Cardiac septum (tissue), 1 donor: ENCODE measurements around the gene ACTN1. TPM values are rescaled to one million over a fixed set of nuclear protein-coding genes. Genes with fewer than 3 reads are reported as not detected.
"Not testable (repeated sequence)": the region's sequence is repeated elsewhere in the genome, so short reads cannot be mapped to it uniquely, and the experiment has no call there.

Experiments
- DNase-seq: peaks from one replicate; pipeline ENCODE4 v3.0.0-alpha.2; 2020; ENCODE audit warnings: low spot score
- intact Hi-C: fragments of 100-400 bp; cut with DNase I; formaldehyde crosslinking; loops from one replicate; pipeline ENCODE4 v1.14.0; 2022
- total RNA-seq: library from RNA; stranded (reverse); fragmentation: NEBNext Ultra II Directional; extraction: Animal tissue kit (Norgen Biotek cat#: 25700); gene quantifications from one replicate; pipeline ENCODE4 v1.2.1, GENCODE V29; 2021
- donor health status: DM: no; HTN: no; CAD: no.

ACTN1 gene
- total RNA-seq, 1 donor from 2014 or later: 346 TPM

DNA sequence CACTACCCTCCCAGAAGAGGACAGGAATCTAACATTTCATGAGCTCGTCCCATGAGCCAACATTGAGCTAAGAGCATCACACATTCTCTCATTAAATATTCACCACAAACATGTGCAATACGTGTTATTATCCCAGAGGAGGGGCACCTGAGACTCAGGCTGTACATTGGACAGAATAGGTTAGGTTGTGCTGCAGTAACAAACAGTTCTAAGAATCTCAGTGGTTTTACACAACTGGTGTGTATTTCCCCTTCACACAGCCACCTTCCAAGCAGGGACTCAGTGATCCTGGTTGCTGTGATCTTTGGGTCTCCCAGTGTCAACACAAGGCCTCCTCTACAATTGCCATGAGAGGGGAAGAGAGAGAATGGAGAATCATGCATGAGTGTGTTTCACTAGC, 15.0 kb upstream of the ACTN1 start:
- intact Hi-C loops: no loop called here

GRCh38 chr14:68987653-68988036, 8.5 kb upstream of the ACTN1 start:
- intact Hi-C loops: no loop called here
- DNase-seq: no peak

More for the DNA sequence above, 15.0 kb upstream of the ACTN1 start:
- DNase-seq: no peak

DNA sequence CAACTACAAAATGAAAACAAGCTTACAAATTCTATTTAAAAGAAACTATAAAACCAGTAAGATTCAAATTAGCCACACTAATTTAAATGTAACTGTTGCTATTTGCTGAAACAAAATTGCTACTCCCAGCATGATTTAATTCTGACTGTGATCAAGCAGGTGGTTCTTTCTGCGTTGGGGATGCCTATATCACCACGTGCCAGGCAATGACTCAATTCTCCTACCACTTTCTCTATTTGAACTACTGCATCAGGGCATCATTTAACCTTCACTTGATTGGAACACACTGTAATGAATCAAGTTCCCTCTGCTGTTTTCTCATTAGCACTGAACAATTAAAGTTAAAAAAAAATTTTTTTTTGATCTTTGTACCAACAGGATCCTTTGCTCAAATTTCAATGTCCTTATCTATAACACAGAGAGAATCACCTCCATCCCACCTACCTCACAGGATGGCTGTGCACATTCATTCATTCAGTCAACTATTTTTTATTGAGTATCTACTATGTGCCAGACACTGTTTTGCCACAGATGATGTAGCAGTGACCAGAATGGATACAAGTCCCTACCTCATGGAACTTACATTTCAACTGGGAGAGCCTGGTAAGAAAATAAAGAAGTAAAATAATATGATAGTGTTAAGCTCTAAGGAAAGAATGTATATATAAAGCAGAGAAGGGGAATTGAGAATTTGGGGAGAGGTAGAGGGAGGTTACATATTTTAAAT, 8.0 kb upstream of the ACTN1 start:
- no peak for DNase-seq
- intact Hi-C loops: no loop called here

DNA sequence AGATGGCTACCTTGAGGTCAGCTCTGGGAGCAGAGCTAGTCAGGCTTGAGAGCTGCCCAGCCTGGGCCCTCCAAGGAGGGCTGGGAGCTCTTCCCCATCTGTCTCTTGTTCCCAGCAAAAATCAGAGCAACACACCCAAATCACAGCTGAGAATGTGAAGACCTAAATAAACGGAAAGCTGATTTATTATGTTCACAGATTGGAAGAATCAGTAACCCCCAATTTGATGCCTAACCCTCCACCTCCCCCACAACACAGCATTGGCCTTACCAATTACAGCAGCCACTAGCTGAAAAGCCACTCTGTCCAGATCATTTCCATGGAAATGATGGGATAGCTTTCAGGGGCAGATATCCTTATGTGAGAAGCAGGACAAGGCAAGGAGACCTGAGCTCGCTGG, 7.1 kb upstream of the ACTN1 start:
- DNase-seq: no peak
- intact Hi-C loops: no loop called here

DNA sequence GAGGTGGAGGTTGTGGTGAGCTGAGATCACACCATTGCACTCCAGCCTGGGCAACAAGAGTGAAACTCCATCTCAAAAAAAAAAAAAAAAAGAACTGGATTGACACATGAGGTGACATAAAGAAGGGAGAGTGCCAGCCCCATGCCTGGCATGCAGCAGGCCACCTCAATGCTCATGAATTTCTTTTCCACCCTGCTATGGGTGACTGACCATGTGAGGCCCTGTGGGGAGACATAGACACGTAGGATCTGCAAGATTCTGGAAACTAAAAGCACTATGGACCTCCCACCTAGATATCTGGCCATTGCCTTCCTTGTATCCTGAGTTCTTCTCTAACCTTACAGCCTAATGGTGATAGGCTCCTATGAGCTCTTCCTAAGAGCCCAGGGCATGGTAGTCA, 5.6 kb upstream of the ACTN1 start:
- intact Hi-C loops: loop anchor here (5.0 kb wide), 1 partner anchor 103 kb away; no protein-coding TSS in a partner anchor
- no peak for DNase-seq

DNA sequence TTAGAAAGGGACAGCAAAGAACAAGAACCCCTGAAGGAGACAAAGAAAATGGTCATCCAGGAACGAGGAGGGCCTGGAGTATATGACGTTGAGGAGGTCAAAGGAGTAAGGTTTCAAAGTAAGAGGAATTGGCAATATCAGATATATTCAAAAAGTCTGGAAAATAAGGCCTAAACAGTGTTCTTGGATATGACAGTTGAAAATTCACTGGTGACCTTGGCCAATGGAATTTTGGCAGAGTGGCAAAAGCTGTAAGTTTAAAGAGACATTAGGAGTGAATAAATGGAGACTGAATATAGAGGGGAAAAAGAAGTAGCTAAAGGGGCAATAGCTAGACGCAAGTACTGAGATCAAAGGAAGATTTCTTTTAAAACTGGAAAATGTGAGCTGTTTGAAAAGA, 4.1 kb upstream of the ACTN1 start:
- DNase-seq: no peak
- intact Hi-C loops: loop anchor here (5.0 kb wide), 1 partner anchor 104 kb away; no protein-coding TSS in a partner anchor

GRCh38 chr14:68982581-68982980, 3.5 kb upstream of the ACTN1 start:
- no peak for DNase-seq
- intact Hi-C loops: loop anchor here (5.0 kb wide), 1 partner anchor 105 kb away; no protein-coding TSS in a partner anchor

- intact Hi-C loops: loop anchor here (5.0 kb wide), 1 partner anchor 106 kb away; no protein-coding TSS in a partner anchor
- DNase-seq: no peak
Measured at GRCh38 chr14:68981539-68981976, 2.5 kb upstream of the ACTN1 start.

GRCh38 chr14:68981139-68981538, 2.0 kb upstream of the ACTN1 start:
- DNase-seq: no peak

GRCh38 chr14:68979722-68980451, 785 bp upstream of the ACTN1 start:
- DNase-seq: no peak
- intact Hi-C loops: loop anchor here (2.0 to 5.0 kb wide), 3 partner anchors 67 to 107 kb away; no protein-coding TSS in a partner anchor

More at GRCh38 chr14:68981139-68981538, 2.0 kb upstream of the ACTN1 start:
- intact Hi-C loops: loop anchor here (5.0 kb wide), 1 partner anchor 106 kb away; no protein-coding TSS in a partner anchor

DNA sequence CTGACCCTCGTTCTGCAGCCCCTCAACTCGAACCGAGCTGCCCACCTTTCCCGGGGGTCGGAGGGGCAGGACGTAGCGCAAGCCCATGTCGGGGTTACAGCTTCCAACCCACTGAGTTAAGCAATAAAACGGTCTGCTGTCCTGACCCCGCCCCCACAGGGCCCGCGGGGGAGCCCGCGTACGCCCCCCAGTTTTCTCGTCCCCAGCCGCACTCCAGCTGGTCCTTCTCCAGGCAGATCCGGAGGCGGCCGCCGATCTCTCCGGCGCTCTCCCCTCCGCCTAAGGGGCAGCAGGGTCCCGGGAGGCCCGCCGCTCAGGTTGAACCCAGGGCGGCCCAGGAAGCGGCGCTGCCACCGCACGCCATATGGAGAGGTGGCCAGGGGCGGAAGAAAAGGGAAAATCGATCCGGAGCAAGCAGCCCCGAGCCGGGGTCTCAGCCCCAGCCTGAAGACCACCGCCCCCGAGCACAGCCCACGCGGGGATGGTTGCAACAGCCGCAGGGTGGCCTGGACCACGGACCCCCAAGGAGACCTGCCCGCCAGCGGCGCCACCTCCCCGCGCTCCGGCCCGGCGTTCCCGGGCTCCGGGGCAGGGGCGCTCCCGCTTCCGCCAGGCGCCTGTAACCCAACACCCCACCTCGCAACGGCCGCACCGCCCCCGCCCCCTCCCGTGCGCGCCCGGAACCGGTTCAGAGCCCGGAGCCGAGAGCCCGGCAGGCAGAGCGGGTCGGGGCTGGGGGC, 760 bp downstream of the ACTN1 start:
- intact Hi-C loops: loop anchor here (2.0 to 5.0 kb wide), 2 partner anchors 66 to 69 kb away; no protein-coding TSS in a partner anchor
- DNase-seq: no peak

GRCh38 chr14:68977718-68978171, 1.4 kb downstream of the ACTN1 start:
- peak; percentile 88 for DNase-seq
- intact Hi-C loops: loop anchor here (2.0 to 5.0 kb wide), 2 partner anchors 65 to 70 kb away; no protein-coding TSS in a partner anchor

GRCh38 chr14:68977180-68977717, 1.9 kb downstream of the ACTN1 start:
- intact Hi-C loops: loop anchor here (5.0 kb wide), 1 partner anchor 70 kb away; no protein-coding TSS in a partner anchor
- no peak for DNase-seq

DNA sequence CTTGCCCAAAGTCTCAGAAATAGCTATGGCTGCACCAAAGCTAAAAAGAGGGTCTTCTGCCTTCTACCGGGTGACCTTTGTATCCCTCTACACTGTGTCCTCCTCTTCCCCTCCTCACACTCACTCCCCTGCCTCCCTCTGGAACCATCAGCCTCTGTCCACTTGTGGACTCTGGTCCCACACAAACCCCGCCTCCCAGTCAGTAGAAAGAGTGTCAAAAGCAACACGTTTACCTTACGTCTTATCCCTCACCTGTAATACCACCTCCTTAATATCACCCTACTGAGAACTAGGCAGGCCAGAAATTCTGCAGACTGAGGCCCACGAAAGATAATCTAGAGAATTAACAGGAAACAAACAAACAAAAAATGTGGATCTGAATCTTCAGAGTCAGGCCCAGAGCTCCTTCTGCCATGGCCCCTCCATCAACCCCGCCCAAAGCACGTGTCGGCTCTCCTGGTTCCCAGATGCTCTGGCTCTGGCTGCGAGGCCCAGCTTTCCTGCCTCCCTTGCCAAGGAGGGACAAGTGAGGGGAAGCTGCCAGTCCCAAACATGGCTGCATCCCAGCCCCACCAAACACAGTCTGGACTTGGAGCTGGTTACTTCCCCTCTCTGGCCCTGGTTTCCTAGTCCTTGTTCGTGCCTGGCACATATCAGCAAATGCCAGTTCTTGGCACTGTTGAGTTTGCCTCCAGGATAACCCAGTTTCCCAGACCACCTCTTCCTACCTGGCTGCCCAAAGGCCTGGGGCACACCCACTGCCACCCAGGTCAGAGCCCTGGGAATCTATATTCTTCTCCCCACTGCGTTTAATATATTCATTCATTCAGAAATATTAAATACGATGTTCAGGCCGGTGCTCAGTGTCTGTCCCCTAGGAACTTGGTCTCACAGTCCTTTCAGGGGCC, 2.7 kb downstream of the ACTN1 start:
- DNase-seq: peak; percentile 87
- intact Hi-C loops: loop anchor here (1.0 to 5.0 kb wide), 2 partner anchors 38 to 71 kb away; no protein-coding TSS in a partner anchor

- intact Hi-C loops: loop anchor here (1.0 to 5.0 kb wide), 2 partner anchors 37 to 72 kb away; no protein-coding TSS in a partner anchor
- DNase-seq: no peak
Measured at GRCh38 chr14:68975667-68976066, 3.4 kb downstream of the ACTN1 start.

DNA sequence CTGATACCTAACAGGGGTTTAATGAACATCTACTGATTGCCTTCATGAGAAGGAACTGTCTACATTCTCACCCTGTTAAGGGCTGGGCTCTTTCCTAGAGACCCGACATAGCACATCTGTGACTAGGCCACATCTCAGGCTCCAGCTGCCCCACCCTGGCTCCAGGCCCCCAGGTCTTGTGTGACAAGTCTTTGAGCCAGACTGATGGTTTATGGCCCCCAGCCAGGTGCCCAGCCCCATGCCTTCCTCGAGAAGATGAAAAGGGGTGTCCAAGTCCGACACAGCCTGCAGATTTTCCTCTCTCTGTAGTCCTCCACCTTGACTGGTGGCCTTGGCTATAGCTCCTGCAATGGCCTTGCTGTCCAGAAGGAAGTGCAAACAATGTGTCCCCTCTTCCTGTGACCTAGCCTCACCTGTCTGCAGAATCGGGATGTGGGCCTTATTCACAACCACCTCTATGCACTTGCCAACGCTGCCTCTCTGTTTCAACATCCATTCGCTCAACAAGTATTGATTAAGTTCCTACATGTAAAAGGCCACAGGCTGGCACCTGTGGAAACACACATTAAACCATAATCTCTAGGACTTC, 4.2 kb downstream of the ACTN1 start:
- intact Hi-C loops: loop anchor here (5.0 kb wide), 1 partner anchor 72 kb away; no protein-coding TSS in a partner anchor
- DNase-seq: no peak

DNA sequence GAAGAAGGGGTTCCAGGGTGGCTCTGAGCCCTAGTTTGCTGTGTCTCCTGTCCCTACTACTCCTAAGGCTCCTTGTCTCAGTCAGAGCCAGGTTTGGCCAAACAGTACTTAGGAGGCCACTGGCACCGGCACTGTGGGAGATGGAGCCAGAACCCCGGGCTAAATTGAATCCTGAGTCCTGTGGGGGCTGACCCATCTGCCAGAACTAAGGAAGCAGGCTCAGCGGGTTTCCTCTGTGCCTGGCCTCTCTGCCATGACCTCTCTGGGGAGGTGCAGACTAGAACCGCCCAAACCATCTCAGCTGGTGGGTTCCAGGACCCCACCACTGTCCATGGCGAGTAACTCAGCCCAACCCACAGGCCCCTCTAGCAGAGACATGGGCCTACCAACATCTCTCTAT, 5.5 kb downstream of the ACTN1 start:
- DNase-seq: no peak
- intact Hi-C loops: no loop called here

DNA sequence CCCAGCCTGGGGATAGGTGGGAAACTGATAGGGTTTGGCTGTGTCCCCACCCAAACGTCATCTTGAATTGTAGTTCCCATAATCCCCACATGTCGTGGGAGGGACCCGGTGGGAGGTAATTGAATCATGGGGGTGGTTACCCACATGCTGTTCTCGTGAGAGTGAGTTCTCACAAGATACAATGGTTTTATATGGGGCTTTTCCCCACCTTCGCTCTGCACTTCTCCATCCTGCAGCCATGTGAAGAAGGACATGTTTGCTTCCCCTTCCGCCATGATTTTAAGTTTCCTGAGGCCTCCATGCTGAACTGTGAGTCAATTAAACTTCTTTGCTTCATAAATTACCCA, 5.9 kb downstream of the ACTN1 start:
- intact Hi-C loops, DNase-seq: not testable (repeated sequence)
